LoVo (cell line): Measurements from ENCODE around the gene EXOSC10.
"Not testable (repeated sequence)": the region's sequence is repeated elsewhere in the genome, so short reads cannot be mapped to it uniquely, and the experiment has no call there.

ENCODE experiments used
- DNase-seq: peaks from one replicate; pipeline ENCODE4 v3.0.0-alpha.2; 2016; ENCODE audit warnings: low spot score

The EXOSC10 gene

DNA sequence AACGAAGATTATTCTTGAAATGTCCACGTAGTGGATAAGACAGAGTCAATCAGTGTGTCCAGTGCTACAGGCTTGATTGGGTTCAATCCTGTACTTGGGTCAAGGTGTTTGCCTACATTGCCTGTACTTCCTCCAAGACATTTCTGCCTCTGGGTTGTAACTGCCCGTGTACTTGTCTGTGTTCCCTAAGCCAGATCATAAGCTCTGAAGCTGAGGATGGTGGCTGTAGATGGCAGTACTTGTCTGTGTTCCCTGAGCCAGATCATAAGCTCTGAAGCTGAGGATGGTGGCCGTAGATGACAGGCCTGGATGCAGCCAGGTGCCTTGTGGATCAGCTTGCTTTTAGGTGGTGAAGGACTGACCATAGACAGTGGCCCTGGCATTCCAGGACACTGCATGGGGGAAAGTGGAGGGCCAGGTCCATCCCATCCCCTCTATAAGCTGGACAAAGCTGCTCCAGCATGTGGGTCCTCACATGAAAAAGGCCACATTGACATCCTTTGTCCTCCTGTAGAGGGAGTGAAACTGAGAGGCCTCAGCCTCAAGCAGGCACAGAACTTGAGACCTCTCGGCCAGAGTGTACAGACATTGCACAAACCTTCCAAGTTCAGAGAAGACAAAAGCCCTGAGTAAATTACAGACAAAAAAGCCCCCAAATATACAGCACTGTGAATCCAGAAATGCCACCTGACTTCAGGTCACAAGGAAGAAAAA is 37.9 kb downstream of the EXOSC10 start:
- no peak for DNase-seq

DNA sequence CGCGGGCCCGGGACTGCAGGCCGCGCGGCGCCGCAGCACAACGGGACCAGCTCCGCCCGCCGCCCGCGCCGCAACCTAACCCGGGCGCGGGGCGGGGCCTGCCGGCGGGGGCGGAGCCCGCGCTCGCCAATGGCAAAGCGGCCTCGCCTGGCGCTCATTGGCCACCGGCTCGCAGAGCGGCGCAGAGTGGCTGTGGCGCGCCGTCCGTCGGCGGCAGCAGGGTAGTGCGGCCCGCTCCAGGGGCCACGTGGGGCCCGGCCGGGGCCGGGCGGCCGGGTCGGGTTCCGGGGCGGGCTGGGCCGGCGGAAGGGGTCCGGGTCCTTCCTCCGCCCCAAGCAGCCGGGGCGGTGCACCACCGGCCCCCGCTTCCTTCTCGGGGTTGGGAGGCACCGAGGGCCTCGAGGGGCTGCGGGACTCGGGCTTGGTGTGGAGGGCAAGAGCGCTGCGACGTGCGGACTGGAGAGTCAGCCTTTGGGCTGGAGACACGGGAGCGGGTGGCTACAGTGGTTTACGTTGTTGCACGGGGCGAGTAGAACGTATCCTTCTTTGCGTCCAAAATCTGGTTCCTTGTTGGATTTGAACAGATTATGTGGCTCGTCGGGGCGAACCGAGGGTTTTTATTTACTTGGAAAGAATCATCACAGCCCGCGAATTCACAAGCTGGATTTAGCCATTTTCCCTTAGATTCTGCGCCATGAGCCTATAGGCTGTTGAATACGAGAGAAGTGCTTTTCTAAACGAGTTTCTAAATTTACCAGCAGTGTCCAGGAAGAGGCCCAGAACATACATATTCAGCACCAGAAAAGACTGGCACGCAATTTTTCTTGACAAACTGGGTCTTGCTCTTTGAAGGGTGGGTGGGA is 39.5 kb downstream of the EXOSC10 start, which contains the start of gene SRM:
Gene SRM (minus strand): TSS at position 51 of the 863 bp plus-strand sequence. CDS start 75 bp downstream, outside the sequence.
- peak; percentile 95 for DNase-seq

DNA sequence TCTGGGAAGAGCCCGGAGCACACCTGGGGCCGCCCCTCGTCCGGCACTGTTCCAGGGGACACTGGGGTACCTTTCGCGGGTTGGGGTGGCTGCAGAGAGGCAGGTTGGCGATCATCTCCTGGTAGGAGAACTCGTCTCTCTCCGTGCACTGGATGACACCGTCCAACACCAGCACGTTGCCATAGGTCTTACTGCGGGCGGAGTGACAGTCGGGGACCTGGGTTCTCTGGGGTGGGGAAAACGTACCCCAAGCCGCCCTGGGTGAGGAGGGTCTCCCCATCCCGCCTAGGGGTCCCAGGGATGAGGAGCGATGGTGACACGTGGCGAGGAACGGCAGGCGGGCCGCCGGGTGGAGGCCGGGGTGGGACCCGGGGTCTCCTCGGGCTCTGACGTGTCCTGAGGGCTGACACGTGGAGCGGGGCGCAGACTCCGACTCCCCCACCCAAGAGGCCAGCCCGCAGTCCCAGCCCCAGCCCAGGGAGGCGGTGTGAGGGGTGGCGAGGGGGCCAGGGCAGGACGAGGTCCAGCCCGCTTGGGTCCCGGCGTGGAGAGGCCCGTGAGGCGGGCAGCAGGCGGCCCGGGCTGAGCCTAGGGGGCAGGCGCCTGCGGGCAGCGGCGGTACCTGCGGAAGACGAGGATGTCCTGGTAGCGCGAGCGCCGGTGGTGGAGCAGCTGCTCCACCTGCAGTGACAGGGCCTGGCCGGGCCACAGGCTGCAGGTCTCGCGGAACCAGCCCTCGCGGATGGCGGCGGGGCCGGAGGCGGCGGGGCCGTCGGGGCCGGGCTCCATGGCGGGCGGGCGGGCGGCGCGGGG is 40.3 kb downstream of the EXOSC10 start:
- no peak for DNase-seq

DNA sequence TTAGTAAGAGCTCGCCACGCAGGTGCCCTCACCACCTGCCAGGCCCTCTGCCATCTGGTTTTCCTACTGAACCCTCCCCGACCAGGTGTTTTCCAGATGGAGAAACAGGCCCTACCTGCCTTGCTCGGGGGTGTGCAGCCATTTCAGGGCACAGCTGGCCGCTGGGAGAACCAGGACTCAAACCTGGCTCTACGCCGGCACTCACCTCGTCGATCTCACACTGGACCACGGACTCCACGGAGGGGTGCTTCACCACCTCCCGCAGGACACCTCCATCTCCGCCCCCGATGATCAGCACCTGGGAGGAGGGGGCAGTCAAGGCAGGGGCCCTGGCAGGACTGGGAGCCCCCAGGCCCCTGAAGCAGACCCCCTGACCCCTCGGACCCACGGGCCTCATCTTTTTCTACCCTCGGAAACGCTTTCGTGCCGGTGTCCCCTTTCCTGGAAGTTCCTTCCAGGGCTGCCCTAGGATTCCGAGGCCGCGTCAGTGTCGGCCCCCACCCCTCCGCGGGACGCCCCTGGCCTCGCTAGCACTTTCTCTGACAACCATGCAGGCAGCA is 41.0 kb downstream of the EXOSC10 start:
- no peak for DNase-seq

DNA sequence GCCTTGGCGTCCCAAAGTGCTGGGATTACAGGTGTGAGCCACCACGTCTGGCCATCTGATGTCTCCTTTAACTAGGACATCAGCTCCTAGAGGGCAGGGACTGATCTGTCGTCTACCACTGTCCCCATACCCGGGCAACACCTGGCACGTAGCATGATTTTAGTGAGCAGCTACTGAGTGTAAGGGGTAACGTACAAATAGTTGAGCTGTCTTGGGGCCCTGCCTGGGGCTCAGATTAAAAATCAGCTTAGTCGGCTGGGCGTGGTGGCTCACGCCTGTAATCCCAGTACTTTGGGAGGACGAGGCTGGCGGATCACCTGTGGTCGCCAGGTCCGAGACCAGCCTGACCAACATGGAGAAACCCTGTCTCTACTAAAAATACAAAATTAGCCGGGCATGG is 41.6 kb downstream of the EXOSC10 start:
- no peak for DNase-seq

DNA sequence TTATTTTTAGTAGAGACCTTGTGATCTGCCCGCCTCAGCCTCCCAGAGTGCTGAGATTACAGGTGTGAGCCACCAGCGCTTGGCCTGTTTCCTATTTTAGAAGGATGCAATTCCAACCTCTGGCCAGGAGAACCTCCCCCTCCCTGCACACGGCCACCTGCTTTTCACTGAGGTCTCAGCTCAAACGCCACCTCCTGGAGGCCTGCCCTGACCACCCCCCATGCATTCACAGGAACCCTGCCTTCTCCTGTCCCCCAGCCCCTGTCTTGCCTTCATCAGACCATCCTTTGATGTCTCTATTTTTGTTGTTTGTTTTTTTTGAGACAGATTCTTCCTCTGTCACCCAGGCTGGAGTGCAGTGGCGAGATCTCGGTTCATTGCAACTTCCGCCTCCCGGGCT is 42.2 kb downstream of the EXOSC10 start:
- DNase-seq = no peak

DNA sequence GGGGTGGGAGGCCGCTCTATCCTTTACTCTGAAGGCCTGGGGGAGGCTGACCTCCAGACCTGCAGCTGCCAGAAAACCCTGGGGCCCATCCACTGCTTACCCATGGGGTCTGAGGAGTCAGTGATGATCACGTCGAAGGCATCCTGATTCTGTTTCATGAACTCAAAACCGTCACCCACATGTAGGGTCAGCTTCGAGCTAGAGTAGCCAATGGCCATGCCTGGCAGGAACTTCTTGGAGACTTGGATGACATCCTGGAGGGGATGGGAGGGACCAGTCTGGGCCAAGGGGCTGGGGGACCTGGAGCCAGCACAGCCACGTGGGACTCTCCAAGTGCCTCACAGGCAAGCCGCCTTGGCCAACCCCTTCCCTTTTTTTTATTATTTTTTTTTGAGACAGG is 43.2 kb downstream of the EXOSC10 start:
- DNase-seq = no peak

DNA sequence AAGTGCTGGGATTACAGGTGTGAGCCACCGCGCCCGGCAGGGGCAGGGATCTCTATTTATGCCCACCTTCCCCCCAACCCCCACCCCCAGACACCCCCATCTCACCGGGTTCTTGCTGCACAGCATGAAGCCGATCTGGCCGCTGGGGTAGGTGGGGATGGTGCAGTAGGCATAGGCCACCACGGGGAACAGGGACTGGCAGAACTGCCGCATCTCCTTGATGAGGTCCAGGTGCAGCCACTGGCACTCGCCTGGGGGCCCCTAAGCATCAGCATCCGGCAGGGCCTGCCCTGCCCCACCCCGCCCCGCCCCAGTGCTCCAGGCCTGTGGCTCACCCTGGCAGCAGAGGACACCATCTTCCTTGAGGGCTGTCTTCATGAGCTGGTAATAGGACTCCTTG is 44.0 kb downstream of the EXOSC10 start:
- no peak for DNase-seq

DNA sequence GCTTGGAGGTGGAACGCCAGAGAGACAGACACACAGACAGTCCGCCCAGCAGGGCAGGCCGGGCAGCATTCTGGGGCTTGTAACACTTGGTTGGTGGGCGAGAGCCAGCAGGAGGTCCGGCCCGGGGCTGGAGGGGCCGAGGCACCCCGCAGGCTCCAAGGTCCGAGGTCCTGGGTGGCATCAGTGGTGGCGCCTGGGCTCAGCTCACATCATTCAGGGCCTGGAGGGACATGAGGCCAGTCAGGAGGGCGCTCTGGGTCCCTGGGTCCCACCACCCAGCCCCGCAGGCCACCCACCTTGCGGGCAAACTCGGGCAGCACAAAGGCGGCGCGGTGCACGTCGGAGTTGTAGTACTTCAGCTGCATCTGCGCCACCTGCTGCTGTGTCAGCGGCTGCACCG is 45.0 kb downstream of the EXOSC10 start:
- no peak for DNase-seq

DNA sequence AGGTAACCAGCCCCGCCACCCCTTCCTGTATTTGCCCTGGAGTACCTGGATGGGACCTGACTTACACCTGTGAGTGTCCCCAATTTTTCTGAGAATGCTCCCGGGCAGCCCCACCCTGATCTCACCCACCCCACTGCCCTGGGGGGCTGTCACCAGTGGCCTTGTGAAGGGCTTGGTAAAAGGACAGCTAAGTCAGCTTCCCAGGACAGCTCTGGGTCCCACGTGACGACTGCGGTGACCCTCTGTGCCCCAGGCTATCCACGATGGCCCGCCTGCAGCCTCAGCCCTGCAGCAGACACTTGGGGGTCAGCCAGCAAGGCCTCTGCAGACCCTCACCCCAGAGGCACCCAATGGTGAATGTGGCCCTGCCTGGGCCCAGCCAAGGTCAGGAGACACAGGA is 45.5 kb downstream of the EXOSC10 start:
- no peak for DNase-seq

DNA sequence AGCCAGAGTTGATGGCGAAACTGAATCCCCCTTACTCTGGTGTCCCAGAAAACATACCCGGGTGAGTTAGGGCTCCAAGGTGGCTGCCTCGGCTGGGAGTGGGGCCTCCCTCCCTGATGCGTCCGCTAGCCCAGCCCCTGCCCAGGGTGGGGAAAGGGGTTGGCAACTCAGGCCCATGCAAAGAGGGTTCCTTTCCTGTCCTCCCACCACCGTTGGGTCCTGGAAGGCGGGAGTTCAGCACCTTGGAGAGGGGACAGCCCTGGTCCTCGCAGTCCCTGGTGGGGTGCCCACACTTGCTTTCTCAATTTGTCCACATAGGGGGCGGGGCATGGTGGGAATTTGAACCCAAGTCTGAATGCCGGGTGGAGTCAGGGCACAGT is 45.9 kb downstream of the EXOSC10 start:
- DNase-seq = no peak

DNA sequence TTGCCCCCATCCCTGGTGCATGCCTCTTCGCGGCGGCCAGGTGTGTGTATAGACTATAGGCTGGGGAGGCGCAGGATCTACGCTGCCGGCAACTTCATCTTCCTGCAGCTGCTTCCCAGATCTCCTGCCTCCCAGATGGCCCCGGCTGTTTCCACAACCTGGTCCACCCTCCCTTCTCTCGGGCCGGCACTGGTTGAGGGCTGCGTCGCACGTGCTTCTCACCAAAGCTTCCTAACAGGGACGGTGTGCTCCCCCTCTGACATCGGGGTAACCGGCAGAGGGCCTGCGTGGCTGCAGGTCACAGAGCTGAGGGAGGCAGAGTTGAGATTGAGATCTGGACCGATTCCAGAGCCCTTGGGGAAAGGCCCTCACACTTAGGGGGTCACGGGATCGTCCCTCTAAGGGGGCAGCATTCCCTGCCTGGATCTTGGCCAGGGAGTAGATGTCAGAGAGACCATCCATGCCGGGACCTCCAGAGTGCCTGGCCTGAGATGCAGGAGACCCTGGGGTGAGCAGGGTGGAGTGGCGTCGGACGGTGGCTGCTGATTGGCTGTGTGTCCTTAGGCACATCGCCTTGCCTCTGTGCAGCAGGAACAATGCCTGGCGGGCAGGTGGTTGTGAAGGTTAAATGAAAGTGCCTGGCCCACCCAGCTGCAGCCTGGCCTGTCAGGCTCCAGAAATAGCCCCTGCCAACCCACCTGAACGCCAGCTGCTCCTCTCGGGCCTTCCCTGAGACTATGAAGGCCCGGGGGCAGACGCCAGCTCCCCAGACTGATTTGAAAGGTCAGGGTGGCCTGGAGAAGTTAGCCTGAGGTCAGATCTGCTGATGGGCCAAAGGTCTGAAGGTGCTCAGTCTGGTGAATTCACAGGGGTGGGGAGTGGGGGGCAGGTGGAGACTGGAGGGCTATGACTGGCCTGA is 46.6 kb downstream of the EXOSC10 start:
- no peak for DNase-seq

DNA sequence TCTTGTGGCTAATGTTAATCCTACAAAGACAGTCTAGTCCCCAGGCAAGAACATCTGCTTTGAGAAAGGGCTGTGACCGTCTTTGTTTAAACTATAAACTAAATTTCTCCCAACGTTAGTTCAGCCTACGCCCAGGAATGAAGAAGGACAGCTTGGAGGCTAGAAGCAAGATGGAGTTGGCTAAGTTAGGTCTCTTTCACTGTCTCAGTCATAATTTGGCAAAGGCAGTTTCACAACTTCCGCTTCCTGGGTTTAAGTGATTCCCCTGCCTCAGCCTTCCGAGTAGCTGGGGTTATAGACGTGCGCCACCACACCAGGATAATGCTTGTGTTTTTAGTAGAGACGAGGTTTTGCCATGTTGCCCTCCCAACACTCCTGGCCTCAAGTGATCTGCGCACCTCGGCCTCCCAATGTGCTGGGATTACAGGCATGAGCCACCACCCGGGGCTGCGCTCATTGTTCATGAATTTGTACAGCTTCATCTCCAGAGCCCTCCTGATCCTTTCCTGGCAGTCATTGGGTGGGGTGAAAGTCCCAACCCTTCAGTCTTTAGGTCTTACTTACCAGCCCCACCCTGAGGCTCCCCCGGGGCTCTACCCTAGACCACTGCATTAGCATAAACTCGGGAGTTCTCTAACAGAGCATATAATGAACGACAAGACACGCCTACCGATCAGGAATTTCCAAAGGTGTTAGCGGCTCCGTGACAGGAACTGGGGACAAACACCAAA is 47.7 kb downstream of the EXOSC10 start:
- no peak for DNase-seq

DNA sequence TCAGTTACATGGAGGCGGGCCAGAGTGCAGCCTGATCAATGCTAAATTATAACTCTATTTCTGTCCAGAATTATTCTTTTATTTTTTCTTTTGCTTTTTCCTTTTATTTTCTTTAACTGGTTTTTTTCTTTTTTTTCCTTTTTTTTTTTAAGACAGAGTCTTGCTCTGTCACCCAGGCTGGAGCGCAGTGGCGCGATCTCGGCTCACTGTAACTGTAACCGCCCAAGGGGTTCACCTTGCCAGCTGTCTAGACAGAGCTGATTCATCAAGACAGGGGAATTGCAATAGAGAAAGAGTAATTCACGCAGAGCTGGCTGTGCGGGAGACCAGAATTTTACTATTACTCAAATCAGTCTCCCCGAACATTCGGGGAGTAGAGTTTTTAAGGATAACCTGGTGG is 48.5 kb downstream of the EXOSC10 start:
- DNase-seq = not testable (repeated sequence)

DNA sequence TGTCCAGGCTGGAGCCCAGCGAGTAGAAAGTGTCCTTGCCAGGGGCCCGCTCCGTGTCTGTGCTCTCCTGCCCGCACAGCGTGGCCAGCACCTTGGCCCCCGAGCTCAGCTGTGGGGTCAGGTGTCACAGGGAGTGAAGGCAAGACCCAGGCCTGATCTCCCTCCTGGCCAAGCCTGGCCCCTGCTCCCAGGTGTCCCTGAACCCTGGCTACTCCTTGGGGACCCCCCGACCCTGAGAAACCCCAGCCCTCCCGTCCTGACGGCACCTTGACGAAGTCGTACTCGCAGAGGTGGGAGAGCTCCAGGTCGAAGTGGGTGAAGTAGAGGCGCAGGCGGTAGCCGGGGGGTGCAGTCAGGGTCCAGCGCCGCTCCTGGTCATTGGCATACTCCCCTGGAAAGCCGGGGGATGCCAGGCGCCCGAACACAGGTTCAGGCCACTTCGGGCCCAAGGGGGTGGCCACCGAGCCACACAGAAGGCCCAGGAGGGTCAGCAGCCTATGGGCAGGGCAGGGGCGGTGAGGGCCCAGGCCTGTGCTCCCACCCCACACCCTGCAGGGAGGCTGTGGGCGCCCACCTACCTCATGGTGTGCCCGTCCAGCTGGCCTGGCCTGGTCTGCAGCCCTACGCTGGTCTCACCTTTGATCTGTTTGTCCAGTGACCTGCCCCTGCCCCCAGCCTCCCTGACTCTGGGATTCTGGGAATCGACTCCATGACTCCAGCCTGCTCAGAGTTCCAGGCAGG is 52.9 kb downstream of the EXOSC10 start, which contains the start of gene MASP2:
Gene MASP2 (minus strand): TSS at position 615 of the 741 bp plus-strand sequence. CDS start 32 bp downstream, at position 583.
- DNase-seq = no peak

DNA sequence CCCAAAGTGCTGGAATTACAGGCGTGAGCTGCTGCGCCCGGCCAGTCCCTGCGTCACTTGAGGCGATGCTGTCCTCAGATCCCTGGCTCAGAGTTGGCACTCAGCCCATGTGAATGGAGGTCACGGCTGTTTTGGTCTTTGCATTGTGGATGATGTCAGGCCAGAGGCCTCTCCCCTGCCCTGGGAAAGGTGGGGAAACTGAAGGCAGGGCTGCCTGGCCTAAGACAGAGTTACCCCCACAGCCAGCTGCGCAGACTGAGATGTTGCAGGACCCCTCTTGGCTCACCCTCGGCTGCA is 53.5 kb downstream of the EXOSC10 start:
- DNase-seq = no peak

DNA sequence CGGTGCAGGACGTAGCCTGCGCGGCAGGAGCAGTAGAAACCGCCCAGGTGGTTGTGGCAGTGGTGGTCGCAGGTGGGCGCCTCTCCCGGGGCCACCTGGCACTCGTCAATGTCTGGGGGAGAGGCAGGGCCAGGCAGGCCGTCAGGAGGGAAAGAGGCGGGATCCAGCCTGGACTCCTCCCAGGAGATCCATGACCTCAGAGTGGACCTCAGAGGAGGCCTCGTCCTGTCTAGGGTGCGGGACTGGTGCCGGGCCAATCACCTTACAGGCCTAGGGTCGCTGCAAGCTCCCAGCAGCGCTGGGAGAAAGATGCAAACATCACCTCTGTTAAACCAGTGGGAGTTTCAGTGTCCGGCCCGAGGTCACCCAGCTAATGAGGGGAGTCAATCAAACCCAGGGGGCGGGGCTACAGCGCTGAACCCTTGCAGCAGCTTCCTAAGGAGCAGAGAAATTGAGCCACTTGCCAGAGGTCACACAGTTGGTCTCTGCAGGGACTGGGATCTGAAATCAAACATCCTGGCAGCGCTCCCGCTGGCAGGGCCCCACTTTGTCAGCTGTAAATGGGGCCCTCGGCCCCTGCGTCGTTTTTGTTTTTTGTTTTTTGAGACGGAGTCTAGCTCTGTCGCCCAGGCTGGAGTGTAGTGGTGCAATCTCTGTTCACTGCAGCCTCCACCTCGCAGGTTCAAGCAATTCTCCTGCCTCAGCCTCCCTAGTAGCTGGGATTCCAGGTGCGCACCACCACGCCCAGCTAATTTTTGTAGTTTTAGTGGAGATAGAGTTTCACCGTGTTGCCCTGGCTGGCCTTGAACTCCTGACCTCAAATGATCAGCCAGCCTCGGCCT is 54.0 kb downstream of the EXOSC10 start:
- DNase-seq = no peak

DNA sequence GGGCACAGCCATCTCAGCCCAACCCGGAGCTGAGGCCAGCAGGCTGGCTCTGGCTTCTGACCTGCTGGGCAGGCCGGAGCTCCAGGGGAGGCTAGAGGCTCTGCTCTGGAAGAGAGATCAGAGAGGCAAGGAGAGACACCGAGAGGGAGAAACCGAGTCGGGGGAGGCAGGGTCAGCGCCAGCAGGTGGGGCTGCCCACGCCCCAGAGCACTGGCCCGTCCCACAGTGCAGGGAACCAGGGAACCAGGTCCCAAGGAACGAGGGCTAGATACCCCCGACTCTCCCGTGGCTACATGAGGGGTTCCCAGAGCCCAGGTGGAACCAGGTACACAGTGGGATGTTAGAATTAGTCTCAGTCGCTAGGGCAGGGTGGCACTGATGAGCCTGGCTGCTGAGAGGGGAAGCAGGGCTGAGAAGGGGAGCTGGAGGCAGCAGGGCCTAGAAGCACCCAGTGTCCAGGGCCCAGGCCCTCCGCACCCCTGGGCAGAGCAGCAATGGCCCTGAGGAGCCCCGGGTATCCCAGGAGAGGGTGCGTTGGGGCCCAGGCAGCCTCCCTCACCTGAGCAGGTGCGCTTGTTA is 54.7 kb downstream of the EXOSC10 start:
- no peak for DNase-seq
